COLO668 (cell line): ENCODE measurements around the gene CDCA7L.
A peak's percentile ranks its signal among the peaks of the same experiment; 100 is the strongest.

Experiments
- DNase-seq: peaks from one replicate; lab custom pipeline; 2025; ENCODE audit not compliant: unreplicated experiment; lab: John Stamatoyannopoulos, UW

CDCA7L gene, protein sequence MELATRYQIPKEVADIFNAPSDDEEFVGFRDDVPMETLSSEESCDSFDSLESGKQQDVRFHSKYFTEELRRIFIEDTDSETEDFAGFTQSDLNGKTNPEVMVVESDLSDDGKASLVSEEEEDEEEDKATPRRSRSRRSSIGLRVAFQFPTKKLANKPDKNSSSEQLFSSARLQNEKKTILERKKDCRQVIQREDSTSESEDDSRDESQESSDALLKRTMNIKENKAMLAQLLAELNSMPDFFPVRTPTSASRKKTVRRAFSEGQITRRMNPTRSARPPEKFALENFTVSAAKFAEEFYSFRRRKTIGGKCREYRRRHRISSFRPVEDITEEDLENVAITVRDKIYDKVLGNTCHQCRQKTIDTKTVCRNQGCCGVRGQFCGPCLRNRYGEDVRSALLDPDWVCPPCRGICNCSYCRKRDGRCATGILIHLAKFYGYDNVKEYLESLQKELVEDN

DNA sequence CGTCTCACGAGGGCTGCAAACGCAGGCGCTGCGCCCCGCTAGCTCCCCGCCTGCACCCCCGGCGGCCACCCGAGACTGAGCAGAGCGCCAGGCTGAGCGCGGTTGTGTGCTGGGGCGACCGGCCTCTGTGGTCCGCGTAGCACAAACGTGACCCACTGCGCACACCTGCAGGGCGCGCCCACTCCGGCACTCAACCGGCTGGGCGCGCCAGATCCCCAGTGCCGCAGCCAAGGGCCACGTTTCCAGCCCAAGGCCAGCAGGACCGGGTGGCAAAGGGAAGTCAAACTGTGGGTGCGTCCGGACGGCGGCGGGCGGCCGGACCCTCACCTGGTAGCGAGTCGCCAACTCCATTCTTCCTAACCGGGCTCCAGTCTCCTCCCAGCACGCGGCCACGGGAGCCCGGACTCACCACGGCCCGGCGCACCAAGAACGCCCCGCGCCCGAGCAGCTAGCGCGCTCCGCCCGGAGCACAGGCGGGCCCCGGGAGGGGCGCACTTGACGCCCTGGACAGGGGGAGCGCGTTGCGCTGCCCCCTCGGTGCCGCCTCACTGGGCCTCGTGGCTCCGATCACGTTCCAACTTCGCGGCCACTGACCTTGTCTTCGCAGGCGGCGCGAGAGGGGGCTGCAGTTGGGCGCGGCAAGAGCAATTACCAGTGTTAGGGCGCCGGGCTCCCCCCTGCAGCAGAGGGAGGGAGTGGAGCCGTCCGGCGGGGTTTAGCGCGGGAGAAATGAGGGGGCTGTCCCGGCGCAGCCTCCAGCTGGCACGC lies at the start of gene CDCA7L:
CDCA7L (minus strand) TSS at position 446 of the 768 bp plus-strand sequence; CDS start at position 351, 95 bp downstream.
- DNase-seq = peak; percentile 97

DNA sequence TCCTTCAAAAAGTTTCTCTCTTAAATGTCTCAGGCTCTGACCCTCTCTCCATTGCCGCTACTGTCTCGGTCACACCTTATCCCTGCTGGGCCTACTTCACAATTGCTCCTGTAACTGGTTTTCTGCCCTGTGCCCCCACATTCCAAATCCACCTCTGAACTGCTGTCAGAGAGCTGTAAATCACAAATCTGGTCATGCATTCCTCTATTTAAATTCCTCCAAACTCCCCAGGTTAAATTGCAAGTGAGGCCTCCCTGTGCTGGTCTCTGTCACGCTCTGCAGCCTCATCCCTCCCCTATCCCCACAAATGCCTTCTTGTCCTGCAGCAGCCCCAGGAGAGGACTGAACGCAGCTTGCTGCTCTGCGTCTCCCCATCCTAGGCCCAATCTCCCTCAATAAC lies 40.4 kb upstream of the CDCA7L start:
- DNase-seq = no peak

DNA sequence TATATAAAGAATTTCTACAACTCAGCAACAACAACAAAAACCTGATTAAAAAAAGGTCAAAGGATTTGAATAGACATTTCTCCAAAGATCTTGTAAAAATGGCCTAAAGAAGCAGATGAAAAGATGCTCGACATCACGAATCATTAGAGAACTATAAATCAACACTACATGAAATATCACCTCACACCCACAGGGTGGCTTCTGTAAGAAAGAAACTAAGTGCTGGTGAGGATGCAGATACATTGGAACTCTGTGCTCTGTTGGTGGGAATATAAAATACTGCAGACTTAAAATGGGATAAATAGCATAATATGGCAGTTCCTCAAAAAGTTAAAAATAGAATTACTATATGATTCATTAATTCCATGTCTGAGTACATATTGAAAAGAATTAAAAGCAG lies 38.3 kb upstream of the CDCA7L start:
- no peak for DNase-seq

DNA sequence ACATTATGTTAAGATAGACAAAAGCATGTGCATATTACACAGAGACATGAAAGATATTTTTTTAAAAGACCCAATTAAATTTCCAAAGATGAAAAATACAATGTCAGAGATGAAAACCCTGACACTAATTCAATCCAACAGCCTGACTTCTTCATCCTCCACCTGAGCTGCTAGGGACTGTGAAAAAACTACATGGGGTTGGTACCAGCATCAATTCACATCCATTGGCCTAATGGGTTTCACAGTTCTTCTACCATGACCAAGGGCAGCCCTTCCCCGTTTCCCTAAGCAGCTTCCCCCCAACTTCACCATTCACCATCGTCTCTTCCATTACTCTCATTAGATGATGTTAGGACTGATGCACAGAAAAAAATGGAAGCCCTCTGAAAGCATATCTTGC lies 37.4 kb upstream of the CDCA7L start:
- no peak for DNase-seq

DNA sequence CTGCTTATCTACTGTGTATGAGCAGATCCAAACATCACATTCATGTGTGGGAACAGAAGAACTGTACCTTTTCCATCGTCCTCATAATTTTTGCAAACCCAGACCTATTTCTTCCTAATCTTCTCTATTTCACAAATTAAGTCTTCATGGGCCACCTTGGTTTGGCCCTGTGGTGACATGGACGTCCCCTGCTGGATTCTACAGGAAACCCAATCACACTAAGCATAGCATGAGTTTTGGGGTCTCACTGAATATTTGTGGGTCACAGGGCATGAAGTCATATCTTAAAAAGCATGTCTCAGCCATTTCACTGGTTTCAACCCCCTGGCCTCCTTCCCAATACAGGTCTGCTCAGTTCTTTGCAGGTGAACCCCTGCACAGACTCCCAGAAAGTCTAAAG lies 35.8 kb upstream of the CDCA7L start:
- DNase-seq = no peak

DNA sequence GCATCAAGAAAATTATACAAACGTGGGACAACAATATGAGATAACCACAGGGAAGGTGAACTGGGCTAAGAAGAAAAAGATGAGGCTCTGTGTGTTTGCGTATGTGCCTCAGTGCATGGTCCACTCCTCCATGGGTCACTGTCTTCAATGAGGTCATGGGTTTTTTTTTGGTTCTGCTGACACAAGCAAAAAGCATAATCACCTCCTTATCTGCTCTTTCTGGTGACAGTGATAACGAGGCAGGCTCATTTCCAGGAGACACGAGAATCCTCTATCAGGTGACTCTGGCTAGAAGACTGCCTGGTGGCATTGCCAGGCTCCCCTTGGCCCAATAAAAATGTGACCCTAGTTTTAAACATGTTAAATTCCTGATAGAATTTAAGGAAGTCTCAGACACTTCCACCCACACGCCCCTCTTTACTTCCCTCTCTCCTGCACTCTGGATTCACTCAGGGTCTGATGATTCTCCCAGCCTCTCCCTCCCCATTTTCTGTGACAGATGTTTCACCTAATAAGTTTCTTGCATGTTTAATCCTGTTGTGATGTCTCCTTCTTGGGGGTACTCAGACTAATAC lies 35.3 kb upstream of the CDCA7L start:
- no peak for DNase-seq

DNA sequence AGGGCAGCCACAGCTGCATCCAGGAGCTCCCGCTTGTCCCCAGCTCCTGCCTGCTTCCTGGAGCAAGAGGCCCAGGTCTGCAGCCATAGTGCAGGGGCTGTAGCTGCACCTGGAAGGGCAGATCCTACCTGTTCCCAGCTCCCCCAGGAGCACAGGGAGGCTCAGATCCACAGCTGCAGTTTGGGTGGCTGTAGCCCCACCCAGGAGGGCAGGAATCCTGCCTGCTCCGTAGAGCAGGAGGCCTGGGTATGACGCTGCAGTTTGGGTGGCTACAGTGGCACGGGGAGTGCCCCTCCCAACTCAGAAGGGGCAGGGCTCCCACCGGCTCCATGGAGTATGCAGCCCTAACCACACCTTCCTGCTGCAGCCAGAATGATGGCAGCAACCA lies 26.7 kb upstream of the CDCA7L start:
- no peak for DNase-seq

DNA sequence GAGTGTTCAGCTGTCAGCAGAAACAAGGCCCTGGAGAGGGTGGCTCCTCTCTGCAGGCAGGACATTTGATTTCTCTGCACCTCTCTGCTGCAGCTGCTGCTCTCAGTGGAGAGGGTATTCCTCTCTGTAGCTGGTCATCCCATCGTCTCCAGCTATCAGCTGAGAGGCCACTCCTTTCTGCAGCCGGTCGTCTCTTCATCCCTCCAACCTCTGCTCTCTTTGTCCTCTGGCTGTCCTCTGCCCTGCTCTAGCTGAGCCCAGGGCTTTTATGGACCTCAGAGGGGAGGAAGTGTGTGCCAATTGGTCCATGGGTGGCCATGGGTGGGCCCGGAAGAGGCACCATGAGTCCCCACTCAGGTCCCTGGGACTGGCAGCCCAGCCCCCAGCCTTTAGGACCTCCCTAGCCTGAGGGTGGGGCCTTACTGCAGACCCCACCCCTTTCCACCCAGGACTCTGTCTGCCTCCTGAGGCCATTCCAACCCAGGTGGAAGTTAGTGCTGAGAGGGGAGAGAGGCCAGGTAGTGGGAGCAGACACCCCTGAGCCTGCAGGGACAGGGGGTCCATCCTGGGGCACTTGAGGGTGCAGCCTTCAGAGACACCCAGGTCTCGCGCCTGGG lies 26.2 kb upstream of the CDCA7L start:
- no peak for DNase-seq

DNA sequence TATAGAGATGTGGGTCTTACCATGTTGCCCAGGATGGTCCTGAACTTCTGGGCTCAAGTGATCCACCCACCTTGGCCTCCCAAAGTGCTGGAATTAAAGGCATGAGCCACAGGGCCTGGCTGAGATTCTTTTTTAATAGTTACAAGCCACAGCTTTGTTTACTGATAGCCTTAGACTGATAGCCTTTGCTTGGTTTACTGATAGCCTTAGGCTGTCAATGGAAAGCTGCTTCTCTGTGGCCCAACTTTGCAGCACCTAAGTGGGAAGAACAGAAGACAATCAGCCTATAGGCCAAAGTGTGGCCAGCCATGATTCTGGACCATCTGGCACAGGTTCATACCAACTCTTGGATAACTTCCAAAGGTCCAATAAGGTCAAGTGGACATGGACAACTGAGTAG lies 24.1 kb upstream of the CDCA7L start:
- no peak for DNase-seq

DNA sequence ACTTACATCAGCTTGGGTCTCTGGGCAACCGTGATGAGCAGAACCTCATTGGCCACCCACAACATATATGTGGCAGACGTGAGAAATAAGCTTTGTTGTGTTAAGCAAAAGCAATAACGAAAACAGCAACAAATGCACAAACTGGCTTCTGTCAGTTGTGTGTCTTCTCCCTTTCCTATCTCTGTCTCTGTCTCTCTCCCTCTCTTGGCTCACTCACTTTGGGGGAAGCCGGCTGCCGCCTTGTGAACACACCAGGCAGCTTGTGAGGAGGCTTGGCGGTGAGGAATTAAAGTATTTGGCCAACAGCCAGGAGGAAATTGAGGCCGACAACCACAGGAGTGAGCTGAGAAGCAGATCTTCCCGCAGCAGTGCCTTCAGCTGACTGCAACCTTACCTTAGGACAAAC lies 21.9 kb upstream of the CDCA7L start:
- no peak for DNase-seq

DNA sequence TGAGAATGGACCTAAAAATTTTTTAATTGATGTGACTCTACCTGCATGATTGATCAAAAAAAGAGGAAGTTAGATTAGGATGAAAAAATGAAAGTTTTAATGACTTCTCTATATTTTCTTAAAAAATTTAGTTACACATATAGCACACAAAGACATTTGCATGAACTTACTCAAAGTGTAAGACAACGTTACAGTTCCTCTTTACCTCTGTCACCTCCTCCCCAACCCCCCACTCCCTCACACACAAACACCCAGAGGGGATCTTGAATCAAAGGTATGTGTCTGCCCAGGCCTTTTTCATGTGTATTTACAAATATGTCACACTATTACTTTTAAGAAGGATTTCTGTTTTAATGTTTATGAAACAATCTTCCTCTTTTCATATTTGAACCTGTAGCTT lies 20.6 kb upstream of the CDCA7L start:
- DNase-seq = no peak

DNA sequence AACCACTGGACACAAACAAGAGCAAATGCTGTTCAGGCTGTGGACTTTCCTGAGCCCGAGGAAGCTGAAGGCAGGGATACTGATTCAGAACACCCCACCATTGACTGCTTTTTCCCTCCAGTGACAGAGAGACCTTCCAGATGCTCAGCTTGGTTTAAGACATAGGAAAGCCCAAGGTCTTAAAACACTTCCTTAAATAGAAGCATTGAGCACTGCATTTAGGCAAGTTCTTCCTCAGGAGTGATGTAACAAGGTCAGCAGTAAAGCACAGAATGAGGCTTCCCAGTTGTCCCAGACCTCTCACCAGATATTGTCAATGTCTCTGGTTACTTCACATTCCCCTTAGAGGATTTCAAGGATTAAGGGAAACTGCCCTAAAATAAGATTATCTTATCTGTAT lies 19.6 kb upstream of the CDCA7L start:
- DNase-seq = no peak

DNA sequence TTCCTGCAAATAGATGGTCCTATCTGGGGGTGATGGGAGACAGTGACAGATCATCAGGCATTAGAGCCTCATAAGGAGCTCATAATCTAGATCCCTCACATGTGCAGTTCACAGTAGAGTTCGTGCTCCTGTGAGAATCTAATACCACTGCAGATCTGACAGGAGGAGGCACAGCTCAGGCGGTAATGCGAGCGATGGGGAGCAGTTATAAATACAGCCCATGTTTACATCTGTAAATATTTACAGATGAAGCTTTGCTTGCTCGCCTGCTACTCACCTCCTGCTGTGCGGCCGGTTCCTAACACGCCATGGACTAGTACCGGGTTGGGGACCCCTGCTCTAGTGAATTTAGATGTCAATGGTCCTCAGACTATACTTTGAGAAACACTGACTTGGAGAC lies 17.0 kb upstream of the CDCA7L start:
- peak; percentile 87 for DNase-seq

DNA sequence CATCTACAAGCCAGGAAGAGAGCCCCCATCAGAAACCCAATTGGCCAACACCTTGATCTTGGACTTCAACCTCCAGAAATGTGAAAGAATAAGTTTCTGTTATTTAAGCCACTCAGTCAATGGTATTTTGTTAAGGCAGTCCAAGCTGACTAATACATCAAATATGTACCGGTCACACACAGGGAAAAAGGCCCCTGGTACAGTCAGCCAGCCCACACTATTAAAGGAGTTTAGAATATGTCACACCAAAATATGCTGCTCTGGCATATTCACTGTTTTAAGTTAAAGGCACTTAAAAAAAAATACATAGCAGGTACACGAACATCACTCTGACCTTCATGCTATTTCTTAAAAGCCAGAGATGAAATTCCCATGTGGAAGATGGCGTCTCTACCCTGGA lies 15.2 kb upstream of the CDCA7L start:
- no peak for DNase-seq

DNA sequence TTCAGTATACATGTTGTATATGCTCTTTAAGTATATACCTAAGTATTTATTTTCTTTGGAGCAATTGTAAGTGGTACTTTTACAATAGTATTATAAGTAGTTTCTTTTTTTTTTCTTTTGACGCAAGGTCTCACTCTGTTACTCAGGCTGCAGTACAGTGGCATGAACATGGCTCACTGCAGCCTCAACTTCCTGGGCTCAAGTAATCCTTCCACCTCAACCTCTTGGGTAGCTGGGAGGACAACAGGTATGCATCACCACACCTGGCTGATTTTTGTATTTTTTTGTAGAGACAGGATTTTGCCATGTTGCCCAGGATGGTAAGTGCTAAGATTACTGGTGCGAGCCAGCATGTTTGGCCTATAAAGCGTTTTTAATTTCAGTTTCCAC lies 13.7 kb upstream of the CDCA7L start:
- no peak for DNase-seq

DNA sequence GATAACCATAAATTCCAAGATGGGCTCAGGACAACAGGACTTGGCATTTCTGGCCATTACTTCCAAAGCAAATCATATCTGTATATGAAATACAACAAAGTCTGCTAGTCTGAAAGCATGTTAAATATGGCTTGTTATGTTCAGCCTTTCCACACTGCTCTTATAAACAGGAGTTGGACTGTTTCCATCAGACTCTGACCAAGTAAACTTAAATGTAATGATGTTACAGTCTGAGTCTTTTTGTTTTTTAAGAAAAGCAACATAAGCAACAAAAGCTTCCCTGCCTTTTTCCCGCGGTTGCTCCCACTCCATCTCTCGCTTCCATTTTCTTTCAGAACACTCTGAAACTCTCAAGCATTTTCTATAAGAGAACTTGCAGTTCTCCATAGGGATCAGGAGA lies 8.1 kb upstream of the CDCA7L start:
- DNase-seq = no peak

DNA sequence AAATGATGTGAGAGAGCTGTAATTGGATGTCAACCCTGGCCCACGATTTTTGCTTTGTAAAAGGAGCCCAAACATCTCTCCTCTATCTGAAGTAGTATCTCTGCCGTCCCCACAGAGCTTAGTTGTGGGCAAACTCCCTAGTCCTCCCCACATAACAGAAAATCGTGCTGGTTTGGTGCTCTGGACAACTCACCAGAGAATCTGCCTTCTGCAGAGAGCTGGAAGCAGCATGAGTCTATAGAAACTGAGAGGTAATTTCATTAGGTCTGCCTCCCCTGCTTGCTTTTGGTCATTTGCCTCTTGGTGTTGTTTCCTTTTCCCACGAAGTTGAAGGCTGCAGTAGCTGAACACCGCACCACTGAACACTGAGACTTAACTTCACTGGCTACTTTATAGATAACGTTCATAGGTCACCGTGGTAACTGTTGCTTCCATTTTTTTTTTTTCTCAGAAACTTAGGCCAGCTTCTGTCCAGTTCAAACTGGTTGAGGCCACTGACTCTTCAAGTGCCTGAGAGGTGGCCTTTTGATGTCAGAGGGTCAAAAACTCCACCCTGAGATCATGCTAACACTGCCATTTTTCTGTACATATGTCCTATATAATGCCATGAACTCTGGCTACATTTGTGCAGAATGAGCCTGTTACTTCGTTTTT lies 3.3 kb upstream of the CDCA7L start:
- DNase-seq = no peak

DNA sequence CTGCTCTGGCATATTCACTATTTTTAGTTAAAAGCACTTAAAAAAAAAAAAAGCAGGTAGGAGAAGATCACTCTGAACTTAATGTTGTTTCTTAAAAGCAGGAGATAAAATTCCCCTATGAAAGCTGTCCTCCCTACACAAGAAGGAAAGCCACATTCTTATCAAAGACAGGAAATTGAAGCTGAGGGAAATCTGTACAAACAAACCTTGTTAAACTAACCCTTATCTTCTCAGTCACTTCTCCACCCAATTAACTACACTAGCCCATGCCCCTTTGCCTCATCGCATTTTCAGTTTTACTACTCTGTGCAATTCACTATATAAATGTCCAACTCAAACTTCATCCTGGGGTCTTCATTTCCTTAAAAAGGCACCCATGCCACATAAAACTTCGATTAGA lies 2.7 kb upstream of the CDCA7L start:
- DNase-seq = no peak

DNA sequence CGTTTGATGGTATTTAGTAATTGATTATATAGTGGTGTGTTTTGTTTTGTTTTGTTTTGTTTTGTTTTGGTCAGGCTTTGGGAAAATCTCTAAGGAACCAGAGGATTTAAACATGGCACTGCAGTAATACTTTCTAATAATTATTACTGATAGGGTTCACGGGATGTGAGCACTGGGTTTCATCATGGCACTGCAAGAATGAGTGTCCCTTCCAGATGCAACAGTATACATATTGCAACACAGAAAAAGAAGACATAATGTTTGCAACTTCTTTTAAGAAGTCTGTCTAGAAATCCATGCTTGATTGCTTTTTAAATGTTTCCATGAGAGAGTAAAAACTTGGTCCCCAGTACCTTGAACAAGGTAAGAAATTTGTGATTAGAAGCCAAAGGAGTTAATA lies 2.2 kb upstream of the CDCA7L start:
- no peak for DNase-seq

DNA sequence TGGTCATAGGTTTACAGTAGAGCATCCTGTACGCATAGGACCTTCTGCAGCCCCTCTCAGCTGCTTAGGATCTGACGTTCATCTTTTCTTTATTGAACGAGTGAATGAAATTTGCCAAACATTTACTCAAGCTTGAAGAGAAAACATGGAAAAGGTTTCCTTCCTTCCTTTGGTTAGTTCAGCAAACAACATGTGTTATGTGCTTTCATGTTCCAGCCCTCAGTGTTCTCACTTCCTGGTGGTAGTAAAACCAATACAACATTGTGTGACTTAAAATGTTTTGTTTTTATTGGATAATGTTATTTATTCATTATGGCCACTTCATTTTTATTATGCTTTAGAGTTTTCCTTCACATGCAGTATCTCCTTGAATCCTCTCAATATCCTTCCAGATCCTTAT lies 1.4 kb upstream of the CDCA7L start:
- DNase-seq = no peak

DNA sequence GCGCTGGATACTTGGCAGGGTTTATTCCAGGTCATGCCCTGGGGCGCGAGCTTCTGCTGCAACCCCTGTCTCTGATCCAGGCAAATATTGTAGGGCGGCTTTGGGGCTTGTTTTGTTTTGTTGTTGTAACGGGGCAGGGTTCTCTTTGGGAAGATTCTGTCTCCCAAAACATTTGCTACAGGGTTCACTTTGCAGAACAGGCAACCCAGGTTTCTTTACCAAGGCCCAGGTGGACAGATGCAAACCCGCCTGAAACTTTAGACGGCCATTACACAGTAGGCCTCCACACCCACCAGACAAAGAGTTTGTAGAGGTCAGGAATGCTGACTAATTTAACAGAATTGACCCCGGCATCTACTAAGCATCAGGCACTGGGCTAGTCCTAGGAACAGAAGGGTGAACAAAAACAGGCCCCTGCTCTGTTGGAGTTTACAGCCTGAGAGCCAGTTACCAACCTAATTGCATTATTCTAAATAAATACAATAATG lies 567 bp upstream of the CDCA7L start:
- DNase-seq = no peak
